Hematopoietic multipotent progenitor cell treated with erythropoietin and hydrocortisone succinate and interleukin-3 and kit ligand, for 6 days (in vitro differentiated cells): ENCODE results near the gene ZBTB20.

Source experiments
- DNase-seq: peaks from one replicate; pipeline ENCODE4 v3.0.0-alpha.2; 2015

The ZBTB20 gene

GRCh38 chr3:115087512-115087911, 59.6 kb downstream of the ZBTB20 start:
- no peak for DNase-seq

DNA sequence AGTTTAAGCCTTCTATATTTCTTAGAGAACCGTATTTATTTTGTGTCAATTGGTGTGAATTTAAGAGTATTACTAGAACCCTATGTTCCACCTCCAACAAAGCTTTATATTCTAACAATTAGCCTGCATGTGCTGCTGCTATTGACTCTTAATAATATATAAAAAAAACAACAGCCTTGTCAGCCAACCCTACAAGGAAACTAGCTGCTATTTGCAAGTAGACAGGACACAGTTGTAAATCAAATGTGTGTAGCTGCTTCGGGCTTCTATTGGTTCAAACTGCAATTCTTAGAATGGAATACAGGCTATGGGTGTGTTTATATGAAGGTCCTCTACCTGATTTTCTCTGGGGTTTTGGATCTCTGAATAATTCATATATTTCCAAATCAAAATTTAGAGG, 60.7 kb downstream of the ZBTB20 start:
- DNase-seq = no peak

DNA sequence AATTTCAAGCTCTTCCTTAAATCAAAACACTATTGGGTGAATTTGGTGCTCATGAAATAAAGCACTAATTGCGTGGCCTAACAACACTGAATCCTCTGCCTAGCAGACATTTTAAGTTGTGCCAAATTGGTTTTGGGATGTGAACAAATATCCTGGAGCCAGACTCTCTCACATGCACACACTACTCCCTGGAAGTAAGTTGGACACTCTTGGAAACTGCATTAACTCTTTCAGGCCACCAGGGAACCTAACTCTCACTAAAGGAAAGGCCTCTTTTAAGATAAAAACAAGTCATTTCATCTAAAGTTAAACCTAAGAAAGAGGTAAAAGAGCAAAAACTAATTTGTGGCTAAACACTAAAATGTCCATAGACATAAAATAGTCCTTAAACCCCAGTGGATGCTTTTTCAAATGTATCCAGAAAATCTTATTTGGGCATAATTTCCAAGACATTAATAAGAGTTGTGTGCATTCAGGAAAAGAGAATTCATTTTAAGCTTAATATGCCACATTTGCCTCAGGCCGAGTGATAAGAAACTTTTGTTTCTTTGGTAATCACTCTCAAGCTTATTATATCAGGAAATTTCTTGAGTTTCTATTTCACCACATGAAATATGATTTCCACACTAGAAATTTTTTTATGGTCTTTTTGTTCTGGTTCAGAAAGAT, 61.8 kb downstream of the ZBTB20 start:
- DNase-seq = peak; percentile 41

GRCh38 chr3:115084686-115085085, 62.4 kb downstream of the ZBTB20 start:
- DNase-seq = no peak

GRCh38 chr3:115082260-115082659, 64.8 kb downstream of the ZBTB20 start:
- DNase-seq = peak; percentile 34

GRCh38 chr3:115081444-115081843, 65.6 kb downstream of the ZBTB20 start:
- DNase-seq = no peak

DNA sequence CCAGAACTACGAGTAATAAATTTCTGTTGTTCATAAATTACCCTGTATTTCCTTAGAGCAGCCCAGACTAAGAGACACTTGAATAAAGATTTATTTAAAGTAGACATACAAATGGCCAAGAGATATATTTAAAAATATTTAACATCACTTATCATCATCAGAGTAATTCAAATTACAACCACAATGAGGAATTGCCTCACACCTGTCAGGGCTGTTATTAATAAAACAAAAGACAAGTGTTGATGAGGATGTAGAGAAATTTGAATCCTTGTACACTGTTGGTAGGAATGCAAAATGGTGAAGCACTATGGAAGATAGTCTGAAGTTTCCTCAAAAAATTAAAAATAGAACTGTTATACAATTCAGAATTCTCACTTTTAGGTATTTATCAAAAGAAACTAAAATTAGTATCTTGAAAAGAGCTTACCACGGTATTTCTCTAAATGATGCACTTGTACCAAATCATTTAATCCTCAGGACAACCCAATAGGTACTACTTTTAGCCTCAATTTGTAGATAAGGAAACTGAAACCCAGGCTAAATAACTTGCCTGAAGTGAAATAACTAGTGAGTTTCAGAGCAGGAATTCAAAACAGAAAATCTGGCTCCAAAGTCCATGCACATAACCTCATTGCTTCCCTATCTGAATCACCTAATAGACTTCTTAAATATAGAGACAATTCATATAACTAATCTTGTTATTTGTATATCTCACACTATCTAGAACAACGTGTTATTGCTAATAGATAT, 69.4 kb downstream of the ZBTB20 start:
- DNase-seq = no peak

DNA sequence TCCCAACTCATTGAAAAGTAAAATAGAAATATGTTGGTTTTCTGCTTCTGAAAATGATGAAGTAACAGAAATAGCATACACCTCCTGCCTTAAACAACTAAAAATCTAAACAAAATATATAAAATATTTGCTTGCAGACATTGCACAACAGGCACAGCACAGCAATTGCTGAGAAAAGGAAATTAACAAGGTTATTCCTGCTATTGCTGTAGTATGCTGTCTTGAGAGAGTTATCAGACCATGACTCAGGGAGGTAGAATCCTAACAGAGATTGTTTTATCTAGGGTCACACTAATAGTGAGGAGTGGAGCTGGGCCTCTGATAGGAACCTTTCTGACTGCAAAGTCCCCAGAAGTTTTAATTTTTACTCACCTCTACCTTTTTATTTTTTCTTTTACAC, 72.6 kb downstream of the ZBTB20 start:
- peak; percentile 29 for DNase-seq

- no peak for DNase-seq
Observed at GRCh38 chr3:115072265-115073021, 74.6 kb downstream of the ZBTB20 start.

DNA sequence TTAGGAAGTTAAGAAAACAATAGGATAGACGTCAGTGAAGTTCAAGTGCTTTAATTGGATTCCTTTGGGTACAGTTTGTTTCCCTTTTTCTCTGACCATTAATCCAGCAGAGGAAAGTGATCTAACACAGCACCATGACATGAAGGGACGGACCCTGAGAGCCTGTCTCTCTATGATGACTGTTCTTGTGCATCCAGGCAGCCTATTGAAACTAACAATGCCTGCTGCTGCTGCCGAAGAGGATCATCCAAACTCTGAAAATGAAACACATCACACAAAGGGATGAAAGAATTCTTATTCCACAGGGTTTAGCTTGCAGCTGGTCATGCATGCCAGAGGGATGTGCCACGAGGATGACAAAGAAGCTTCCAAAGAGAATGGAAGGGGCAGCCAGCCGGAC, 75.5 kb downstream of the ZBTB20 start:
- DNase-seq = no peak

GRCh38 chr3:115071166-115071565, 75.9 kb downstream of the ZBTB20 start:
- DNase-seq = no peak

GRCh38 chr3:115068799-115069198, 78.3 kb downstream of the ZBTB20 start:
- DNase-seq = no peak

DNA sequence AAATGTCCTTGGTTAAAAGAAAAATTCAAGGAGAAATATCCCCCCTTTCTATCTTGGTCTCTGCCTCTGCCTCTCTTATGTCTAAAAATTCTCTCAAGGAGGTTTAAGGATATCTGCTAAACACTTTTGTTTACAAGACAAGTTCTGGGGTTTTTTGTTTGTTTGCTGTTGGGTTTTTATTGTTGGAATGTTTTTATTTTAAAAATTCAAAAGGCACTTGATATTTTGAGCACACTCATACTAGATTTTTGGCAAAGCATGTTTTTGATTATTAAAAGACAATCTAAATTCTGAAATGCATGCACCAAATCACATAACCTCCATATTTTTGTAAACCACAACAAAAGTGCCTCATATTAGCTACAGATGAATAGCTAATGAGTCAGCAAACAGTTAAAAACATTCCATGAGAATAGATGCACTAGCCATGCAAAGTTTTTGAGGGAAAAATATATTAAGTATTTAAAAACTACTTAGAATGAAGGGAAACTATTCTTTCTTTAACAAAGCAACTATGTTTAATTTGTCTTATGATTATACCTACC, 84.6 kb downstream of the ZBTB20 start:
- no peak for DNase-seq

GRCh38 chr3:115062009-115062408, 85.1 kb downstream of the ZBTB20 start:
- DNase-seq = no peak

- DNase-seq = no peak
Observed at GRCh38 chr3:115052906-115053305, 94.2 kb downstream of the ZBTB20 start.

- no peak for DNase-seq
Observed at GRCh38 chr3:115042351-115042750, 104.7 kb downstream of the ZBTB20 start.

GRCh38 chr3:115040673-115041286, 106.3 kb downstream of the ZBTB20 start:
- peak; percentile 78 for DNase-seq

GRCh38 chr3:115040246-115040645, 106.8 kb downstream of the ZBTB20 start:
- DNase-seq = no peak

- no peak for DNase-seq
Observed at GRCh38 chr3:115038817-115039216, 108.3 kb downstream of the ZBTB20 start.

DNA sequence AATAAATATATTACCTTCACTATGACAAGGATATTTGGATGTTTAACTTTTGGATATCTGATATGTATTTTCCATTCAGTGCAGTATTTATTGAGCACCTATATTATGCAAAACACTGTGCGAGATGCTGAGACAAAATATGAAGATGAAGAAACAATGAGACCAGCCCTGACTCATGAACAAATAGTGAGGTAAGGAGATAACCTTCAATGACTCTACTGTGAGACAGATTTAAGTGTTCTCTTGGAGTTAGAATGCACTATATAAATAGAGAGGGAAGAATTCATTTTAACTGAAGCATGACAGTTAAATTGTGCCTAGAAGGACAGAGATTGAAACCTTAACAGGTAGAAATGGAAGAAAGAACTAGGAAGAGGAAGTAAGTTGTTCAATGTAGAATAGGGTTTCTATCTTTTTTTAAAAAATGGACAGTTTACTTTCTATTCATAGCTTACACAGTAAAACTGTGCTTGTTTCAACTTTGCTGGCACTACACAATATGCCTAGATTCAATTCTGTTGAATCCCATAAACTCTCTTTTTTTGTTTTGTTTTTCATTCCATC, 124.2 kb downstream of the ZBTB20 start:
- no peak for DNase-seq

GRCh38 chr3:115022199-115022598, 124.9 kb downstream of the ZBTB20 start:
- no peak for DNase-seq

- no peak for DNase-seq
Observed at GRCh38 chr3:115021061-115021460, 126.0 kb downstream of the ZBTB20 start.

DNA sequence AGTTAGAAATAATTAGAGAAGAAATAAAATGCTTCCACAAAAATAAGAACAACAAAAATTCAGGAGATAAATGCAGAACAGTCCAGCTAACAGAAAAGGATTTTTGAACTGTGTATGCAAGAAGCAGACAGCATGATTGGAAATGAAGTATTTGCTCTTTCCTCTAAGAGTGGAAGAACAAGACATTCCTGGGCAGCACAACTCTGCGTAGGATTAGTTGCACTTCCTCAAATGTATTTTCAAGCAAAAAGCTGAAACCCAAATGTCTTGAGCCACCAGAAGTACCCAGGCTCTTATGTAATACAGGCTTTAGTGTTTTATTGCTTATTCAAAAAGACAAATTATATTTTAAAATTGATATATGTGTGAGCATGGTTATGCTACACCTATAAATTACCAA, 127.2 kb downstream of the ZBTB20 start:
- DNase-seq = peak; percentile 36
